ENCODE measurements around the gene CERKL. TPM values are rescaled to one million over a fixed set of nuclear protein-coding genes. Genes with fewer than 3 reads are reported as not detected.

CERKL gene
- total and polyA plus RNA-seq, 9 of the 15 experiments (the other 6 are each of a cell fraction or from before 2014, with no cell fraction given): 0.04 to 0.08 TPM; not detected in 7

GRCh38 chr2:181685150-181685688 is 28.3 kb upstream of the CERKL start (continued):
- TF ChIP-seq REST (IDR thresholded peaks at IDR 0.05; ENCODE audit: borderline replicate concordance): peak; percentile 88
- TF ChIP-seq REST (CRISPR knock-in tag; IDR thresholded peaks at IDR 0.05; ENCODE audit: low read depth): peak; percentile 83; the same call in 1 of the 2 replicates
- no peak for TF ChIP-seq ZBTB1 (CRISPR knock-in tag; IDR thresholded peaks at IDR 0.05; ENCODE audit: borderline replicate concordance, low read depth)
- no peak for TF ChIP-seq SMARCA4 (IDR thresholded peaks at IDR 0.05)
- TF ChIP-seq ZNF780A (CRISPR knock-in tag; IDR thresholded peaks at IDR 0.05): no peak
- no peak for TF ChIP-seq ZC3H4 (CRISPR knock-in tag; IDR thresholded peaks at IDR 0.05; ENCODE audit: borderline replicate concordance)
- TF ChIP-seq HBP1 (CRISPR knock-in tag; IDR thresholded peaks at IDR 0.05): 0 out of 2 replicates have a peak, but pooled peaks have one; percentile 33
- no peak for TF ChIP-seq ZNF583 (CRISPR knock-in tag; IDR thresholded peaks at IDR 0.05)
- TF ChIP-seq ZNF124 (CRISPR knock-in tag; IDR thresholded peaks at IDR 0.05): no peak
- no peak for TF ChIP-seq HMGXB4 (CRISPR knock-in tag; IDR thresholded peaks at IDR 0.05)
- peak; percentile 95 for TF ChIP-seq EHMT2 (IDR thresholded peaks at IDR 0.05)
- TF ChIP-seq THRB (CRISPR knock-in tag; conservative IDR thresholded peaks at IDR 0.05): 0 out of 2 replicates have a peak, but pooled peaks have one; percentile 60
- TF ChIP-seq POLR2AphosphoS5 (IDR thresholded peaks at IDR 0.05; ENCODE audit: control insufficient read depth, insufficient read depth, low read depth, low read length): no peak
- peak; percentile 73; the same call in 1 of the 2 replicates for TF ChIP-seq ELF4 (CRISPR knock-in tag; IDR thresholded peaks at IDR 0.05)

All from K562 (cell line).